ENCODE results near the gene SOX13.

The SOX13 gene

DNA sequence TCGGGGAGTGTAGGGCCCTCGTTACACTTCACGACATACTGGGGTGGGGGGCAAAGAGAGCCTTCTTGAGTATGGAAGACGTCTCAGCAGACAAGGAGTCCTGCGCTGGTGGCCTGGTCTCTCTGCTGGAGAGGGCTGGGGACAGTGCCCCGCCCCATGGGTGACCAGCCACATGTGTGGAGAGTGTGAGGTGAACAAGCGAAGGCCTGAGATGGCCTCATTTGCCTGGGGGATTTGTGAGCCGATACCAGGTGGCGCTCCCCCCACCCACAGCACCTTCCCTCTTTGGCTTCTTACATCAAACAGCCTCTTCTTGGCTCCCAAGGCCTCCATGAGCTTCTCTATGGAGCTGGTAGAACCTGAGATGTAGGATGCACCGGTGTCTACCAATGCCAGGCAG, 83.0 kb downstream of the SOX13 start:
- no peak for DNase-seq

DNA sequence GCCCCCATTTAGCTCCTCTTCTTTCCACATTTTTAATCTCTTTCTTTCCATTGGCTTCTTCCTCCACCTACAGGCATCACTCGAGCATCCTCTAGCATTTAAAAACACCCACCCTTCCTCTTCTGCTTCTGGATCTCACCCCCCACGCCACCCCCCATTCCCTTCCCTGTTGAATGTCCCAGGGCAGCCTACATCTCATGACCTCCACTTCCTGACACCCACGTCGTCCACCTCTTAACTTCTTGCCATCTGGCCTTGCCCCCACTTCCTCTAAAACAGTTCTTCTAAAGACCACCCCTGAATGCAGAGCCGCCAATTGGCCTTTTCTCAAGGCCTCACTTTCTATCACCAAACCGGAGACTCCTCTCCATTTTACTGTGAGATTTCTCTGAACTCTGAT, 85.0 kb downstream of the SOX13 start:
- DNase-seq, result no peak

DNA sequence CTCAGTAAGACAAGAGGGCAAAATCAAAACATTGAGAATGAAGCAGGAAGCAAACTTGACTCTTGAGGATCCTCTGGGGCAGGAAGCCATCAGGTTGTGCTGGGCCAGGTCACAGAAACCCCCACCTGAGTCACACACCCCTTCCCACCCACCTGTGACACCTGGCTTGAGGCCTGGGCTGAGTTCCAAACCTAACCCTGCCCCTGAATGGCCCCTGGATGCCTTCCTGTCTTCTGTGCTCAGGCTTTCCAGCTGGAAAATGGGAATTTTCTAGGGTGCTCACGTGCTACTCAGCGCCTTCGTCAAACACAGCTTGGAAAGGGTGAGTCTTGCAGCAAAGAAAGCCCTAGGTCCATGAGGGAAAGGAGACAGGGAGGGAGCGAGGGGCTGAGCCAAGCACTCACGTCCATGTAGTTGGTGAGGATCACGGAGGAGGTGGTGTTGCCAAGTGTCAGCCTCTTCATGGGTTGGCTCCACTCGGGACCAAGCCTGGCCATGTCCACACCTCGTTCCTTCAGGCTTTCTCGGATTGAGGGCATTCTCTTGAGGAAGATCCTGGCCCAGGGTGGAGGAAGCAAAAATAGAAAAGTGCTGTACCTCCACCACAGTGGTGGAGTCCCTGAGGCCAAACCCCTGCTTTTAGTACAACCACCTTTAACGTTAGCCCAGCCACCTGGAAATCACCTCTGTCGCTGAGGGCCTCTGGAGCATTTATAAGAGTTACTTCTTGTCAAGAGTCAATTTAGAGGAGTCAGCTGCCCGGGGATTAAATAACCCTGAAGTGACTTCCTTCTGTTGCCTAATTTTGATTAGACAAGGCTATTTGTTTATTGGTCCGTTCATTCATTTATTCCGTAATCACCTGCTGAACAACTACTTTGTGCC, 88.9 kb downstream of the SOX13 start:
- no peak for DNase-seq

DNA sequence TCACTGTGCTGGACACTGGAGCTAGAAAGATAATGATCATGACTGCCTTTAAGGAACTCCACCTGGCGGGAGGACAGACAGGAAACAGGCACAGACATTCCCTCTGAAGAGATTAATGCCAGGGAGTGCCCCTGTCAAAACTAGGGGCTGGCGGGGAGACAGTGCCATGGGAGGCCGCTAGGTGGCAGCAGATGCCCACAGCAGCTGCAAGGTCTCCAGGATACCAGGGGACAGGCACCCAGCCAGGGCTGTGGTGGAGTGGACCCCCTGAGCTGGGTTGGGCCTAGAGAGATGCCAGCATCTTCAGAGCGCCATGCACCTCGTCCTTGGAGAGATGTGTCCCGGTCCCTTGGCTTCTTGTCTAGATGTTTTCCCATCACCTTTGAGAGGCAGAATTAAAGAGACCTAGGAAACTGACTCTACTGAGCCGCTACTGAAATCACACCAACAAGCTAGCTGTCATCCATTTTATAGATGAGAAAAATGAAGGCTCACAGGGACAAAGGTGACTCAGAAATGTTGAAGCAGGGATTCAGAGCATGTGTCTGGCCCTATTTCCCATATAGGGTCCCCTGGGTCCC, 89.7 kb downstream of the SOX13 start:
- DNase-seq, result peak; percentile 51

DNA sequence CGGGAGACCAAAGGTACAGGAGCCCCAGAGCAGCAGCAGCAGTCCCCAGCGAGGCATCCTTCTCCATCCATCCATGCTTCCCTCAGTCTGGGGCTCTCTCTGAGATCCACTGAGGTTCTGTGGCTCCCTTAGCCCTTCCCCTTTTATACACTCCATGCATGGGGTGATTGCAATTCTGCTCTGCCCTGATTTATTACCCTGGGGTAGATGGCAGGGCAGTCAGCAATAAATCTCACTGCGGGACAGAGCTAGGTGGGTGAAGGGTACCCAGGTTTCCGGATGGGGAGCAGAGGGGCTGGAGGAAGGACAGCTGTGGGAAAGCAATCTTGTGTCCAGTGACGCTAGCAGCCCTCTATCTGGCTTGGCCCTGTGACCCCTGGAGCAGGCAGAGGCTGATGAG, 93.3 kb downstream of the SOX13 start, which contains the start of gene REN:
TSS of gene REN (minus strand) at position 119 of the 400 bp plus-strand sequence. CDS start at position 75, 44 bp downstream.
- no peak for DNase-seq

DNA sequence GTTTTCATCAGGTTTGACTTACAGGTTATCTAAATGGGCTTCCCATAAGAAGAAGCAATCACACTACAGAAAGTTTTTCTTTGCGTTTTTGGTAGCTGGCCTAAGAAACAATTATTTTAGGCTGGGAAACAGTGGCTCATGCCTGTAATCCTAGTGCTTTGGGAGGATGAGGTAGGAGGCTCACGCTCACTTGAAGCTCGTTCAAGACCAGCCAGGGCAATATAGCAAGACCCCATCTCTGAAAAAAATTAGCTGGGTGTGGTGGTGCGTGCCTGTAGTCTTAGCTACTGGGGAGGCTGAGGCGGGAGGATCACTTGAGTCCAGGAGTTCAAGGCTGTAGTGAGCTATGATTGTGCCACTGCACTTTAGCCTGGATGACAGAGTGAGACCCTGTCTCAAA, 94.8 kb downstream of the SOX13 start:
- DNase-seq, result no peak

DNA sequence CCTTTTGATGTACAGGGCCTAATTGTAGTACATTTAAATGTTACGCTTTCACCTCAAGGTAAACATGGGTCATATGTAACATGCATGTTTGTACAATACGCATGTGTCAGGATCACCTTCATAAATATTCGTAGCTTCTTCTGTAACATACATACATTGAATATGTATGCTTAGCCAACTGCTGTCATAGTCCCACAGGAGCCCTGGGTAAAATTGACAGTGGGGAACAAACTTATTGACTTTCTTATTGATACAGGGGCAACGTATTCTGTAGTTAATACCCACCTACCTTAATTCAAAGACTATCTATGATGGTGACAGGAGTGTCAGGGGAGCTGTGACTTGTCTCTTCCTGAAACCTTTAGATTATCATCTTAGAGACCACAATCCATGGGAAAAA, 96.9 kb downstream of the SOX13 start:
- no peak for DNase-seq

DNA sequence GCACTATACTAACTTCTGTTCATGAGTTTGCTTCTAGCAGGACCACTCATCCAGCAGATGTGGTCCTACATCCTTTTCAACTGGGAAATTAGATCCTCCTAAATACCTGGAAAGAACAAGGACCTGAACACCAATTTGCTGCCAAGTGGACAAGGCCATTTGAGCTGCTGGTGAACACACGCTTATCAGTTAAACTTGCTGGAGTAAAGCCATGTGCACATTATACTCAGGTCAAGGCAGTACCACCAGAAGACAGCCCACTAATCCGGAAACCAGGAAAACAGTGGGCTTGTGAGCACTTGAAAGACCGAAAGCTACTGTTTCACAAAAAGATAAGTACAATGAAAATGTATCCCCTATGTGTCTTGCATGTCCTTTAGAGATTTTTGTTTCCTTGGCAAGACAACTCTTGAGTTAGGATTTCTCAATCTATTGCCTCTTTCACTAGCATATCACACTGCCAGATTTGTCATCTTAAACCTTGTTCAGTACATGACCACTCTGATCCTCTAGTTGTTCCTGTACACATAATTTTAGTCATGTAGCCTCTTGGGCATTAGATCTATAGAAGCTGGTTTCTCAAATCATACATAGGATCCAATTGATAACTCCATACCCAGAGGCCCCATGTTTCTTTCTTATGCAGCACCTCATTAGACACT, 97.7 kb downstream of the SOX13 start:
- DNase-seq, result no peak

DNA sequence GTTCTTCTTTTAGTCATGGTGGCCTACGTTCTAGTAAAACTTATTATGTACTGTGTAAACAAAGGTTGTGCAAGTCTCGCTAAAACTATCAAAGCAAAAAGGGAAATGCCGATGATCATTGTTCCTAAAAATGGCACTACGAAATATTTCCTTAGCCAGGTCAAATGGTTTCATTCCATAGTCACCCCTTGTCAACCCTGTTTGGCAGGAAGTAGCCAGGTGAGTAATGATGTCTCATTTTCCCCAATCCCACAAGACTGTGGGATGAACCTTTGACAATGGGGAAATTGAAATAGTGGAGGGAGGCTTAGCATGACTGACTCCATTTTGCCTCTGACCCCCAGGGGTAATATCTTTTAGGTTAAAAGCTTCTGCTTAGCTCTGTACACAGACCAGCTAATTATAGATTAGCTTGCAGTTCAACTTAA, 98.8 kb downstream of the SOX13 start:
- no peak for DNase-seq

DNA sequence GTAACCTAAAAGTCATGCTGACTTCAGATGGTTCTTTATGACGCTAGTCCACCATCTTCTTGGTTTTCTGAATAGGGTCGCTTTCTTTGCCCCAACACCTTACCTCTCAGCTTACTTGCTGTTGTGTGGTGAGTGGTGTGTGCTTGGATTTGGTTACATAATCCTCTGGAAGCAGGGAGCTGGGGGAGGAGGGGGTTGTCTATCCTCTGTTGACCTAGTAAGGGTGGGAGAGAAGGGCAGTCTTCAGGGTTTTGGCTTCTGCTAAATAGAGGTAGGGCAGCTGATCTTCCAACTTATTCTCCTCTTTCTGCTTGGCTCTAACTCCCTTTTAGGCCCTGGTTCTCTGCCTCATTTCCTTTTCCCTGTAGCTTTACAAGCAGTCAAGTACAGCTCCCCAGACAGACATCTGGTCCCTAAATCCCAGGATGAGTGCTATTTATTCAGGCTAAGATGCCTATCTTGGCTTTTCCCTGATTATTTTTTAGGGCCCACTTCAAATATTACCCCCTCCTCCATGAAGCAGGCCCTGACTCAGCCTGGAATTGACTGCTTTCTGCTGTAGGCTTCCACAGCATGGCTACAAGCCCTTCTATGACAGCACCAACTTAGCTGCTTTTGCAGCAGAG, 99.6 kb downstream of the SOX13 start:
- no peak for DNase-seq

DNA sequence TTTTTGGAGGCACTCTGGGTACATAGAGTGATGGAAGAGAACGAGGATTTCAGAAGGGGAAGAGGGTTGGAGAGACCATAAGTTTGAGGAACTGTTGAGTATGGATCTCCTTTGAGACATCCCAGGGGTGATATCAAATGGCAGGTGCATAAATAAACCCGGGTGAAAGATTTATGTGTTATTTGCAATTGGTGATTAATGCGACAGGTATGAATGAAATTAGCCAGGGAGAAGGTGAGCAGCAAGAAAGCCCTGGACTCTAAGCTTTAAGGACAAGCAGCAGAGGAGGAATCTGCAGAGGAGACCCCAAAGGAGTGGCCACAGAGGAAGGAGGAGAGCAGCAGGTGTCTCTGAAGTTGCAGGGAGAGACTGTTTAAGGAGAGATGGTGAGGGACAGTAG, 102.0 kb downstream of the SOX13 start:
- no peak for DNase-seq

DNA sequence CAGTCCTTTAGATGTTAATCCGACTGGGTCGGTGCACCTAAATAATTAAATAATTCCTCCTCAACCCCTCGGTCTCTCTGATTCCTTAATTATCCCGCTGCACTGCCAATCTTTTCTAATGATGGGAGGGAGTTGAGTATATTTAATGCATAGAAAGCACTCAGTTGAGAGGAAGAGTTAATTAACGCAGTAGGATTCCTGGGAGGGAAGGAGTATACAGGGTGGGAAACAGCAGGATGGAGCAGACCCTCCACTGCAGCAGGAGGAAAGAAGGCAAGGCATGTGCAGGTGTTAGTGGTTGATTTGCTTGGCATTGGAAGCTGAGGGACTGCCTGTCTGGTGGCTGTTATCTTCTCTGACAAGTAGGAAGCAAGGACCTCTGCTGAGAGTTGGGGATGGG, 103.1 kb downstream of the SOX13 start:
- no peak for DNase-seq

DNA sequence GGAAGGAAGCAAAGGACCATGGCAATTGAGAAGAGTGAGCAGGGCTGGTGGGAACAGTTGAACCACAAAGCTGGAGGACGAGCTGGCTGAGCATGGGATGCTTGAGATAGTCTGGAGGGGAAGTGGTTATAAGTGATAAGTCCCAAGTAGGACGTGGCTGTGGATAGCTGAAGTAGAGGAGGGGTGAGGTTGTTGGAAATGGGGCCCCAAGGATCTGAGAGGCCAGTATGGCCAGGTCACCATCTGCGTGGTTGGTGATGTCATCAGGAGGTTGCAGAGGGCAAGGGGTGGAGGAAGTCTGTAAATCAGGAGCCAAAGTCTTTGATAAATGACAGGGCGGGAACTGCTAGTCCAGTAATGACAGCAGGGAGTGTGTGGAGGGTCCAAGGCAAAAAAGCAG, 104.2 kb downstream of the SOX13 start:
- no peak for DNase-seq
